ENCODE measurements around the gene ADGRL3. TPM values are rescaled to one million over a fixed set of nuclear protein-coding genes. Genes with fewer than 3 reads are reported as not detected.

Gene ADGRL3
- total and polyA plus RNA-seq, 5 donors from 2014 or later: not detected

- Histone ChIP-seq H3K27ac (ENCODE audit: insufficient read depth, low read length, poor library complexity, severe bottlenecking) (no peak overlapping the region), H3K9me3 (ENCODE audit: control insufficient read depth in 2 of 2, low read length in 2 of 2) (no peaks in the 10 kb centered on the region), H3K27me3 (ENCODE audit: control insufficient read depth, insufficient read depth, low read length) (no peaks in the 10 kb centered on the region), H3K4me3 (ENCODE audit: low read depth, low read length) (no peak overlapping the region), H3K4me1 (ENCODE audit: control insufficient read depth, insufficient read depth, low read length, poor library complexity, severe bottlenecking) (no peaks in the 10 kb centered on the region), H3K36me3 (ENCODE audit: control insufficient read depth, insufficient read depth, low read length) (no peaks in the 10 kb centered on the region)
- Mint-ChIP-seq H3K9me3 (peaks cover 0 to 19% (median 6%) of the 10 kb centered on the region in 7 donors), H3K27me3 (no peaks in the 10 kb centered on the region), H3K4me1 (no peaks in the 10 kb centered on the region), H3K27ac (no peak overlapping the region), H3K36me3 (no peaks in the 10 kb centered on the region), H3K4me3 (no peak overlapping the region)
- ATAC-seq (ENCODE audit: low read depth in 2 of 2) (no peak), DNase-seq (no peak)
Measured at GRCh38 chr4:62028745-62029144, 828.6 kb downstream of the ADGRL3 start.

GRCh38 chr4:62030958-62031357 lies 830.8 kb downstream of the ADGRL3 start:
- Histone ChIP-seq H3K27me3 (ENCODE audit: control insufficient read depth, insufficient read depth, low read length) (no peaks in the 10 kb centered on the region), H3K27ac (ENCODE audit: insufficient read depth, low read length, poor library complexity, severe bottlenecking) (no peak overlapping the region), H3K4me3 (ENCODE audit: low read depth, low read length) (no peak overlapping the region), H3K36me3 (ENCODE audit: control insufficient read depth, insufficient read depth, low read length) (no peaks in the 10 kb centered on the region), H3K9me3 (ENCODE audit: control insufficient read depth in 2 of 2, low read length in 2 of 2) (no peaks in the 10 kb centered on the region), H3K4me1 (ENCODE audit: control insufficient read depth, insufficient read depth, low read length, poor library complexity, severe bottlenecking) (no peaks in the 10 kb centered on the region)
- Mint-ChIP-seq H3K27me3 (no peaks in the 10 kb centered on the region), H3K27ac (no peak overlapping the region), H3K4me1 (no peaks in the 10 kb centered on the region), H3K4me3 (no peak overlapping the region), H3K9me3 (peaks cover 0 to 17% (median 7%) of the 10 kb centered on the region in 7 donors), H3K36me3 (no peaks in the 10 kb centered on the region)
- DNase-seq: no peak
- no peak for ATAC-seq (ENCODE audit: low read depth in 2 of 2)

- Histone ChIP-seq H3K27me3 (ENCODE audit: control insufficient read depth, insufficient read depth, low read length) (no peaks in the 10 kb centered on the region), H3K4me1 (ENCODE audit: control insufficient read depth, insufficient read depth, low read length, poor library complexity, severe bottlenecking) (no peaks in the 10 kb centered on the region), H3K9me3 (ENCODE audit: control insufficient read depth in 2 of 2, low read length in 2 of 2) (no peaks in the 10 kb centered on the region), H3K36me3 (ENCODE audit: control insufficient read depth, insufficient read depth, low read length) (no peaks in the 10 kb centered on the region), H3K4me3 (ENCODE audit: low read depth, low read length) (no peak overlapping the region), H3K27ac (ENCODE audit: insufficient read depth, low read length, poor library complexity, severe bottlenecking) (no peak overlapping the region)
- Mint-ChIP-seq H3K4me3 (no peak overlapping the region), H3K36me3 (no peaks in the 10 kb centered on the region), H3K27me3 (no peaks in the 10 kb centered on the region), H3K27ac (no peak overlapping the region), H3K9me3 (peaks cover 0 to 12% (median 6%) of the 10 kb centered on the region in 7 donors), H3K4me1 (no peaks in the 10 kb centered on the region)
- DNase-seq: no peak
- no peak for ATAC-seq (ENCODE audit: low read depth in 2 of 2)
Measured at GRCh38 chr4:62037571-62037970, 837.4 kb downstream of the ADGRL3 start.

- H3K36me3 ChIP-seq (ENCODE audit: control insufficient read depth, insufficient read depth, low read length): no peaks in the 10 kb centered on the region
- H3K27ac ChIP-seq (ENCODE audit: insufficient read depth, low read length, poor library complexity, severe bottlenecking): no peak overlapping the region
- Mint-ChIP-seq H3K36me3 (no peaks in the 10 kb centered on the region), H3K4me3 (no peak overlapping the region), H3K9me3 (peaks cover 0 to 5% (median 2%) of the 10 kb centered on the region in 7 donors), H3K4me1 (no peaks in the 10 kb centered on the region), H3K27ac (no peak overlapping the region), H3K27me3 (no peaks in the 10 kb centered on the region)
- no peaks in the 10 kb centered on the region for H3K27me3 ChIP-seq (ENCODE audit: control insufficient read depth, insufficient read depth, low read length)
- no peaks in the 10 kb centered on the region for H3K4me1 ChIP-seq (ENCODE audit: control insufficient read depth, insufficient read depth, low read length, poor library complexity, severe bottlenecking)
- no peak overlapping the region for H3K4me3 ChIP-seq (ENCODE audit: low read depth, low read length)
- H3K9me3 ChIP-seq (ENCODE audit: control insufficient read depth in 2 of 2, low read length in 2 of 2): no peaks in the 10 kb centered on the region
- DNase-seq: no peak
- ATAC-seq (ENCODE audit: low read depth in 2 of 2): no peak
Measured at GRCh38 chr4:62051332-62051731, 851.2 kb downstream of the ADGRL3 start.

GRCh38 chr4:62053974-62054373 lies 853.8 kb downstream of the ADGRL3 start:
- Histone ChIP-seq H3K4me1 (ENCODE audit: control insufficient read depth, insufficient read depth, low read length, poor library complexity, severe bottlenecking) (no peaks in the 10 kb centered on the region), H3K27me3 (ENCODE audit: control insufficient read depth, insufficient read depth, low read length) (no peaks in the 10 kb centered on the region), H3K27ac (ENCODE audit: insufficient read depth, low read length, poor library complexity, severe bottlenecking) (no peak overlapping the region), H3K9me3 (ENCODE audit: control insufficient read depth in 2 of 2, low read length in 2 of 2) (no peaks in the 10 kb centered on the region), H3K4me3 (ENCODE audit: low read depth, low read length) (no peak overlapping the region), H3K36me3 (ENCODE audit: control insufficient read depth, insufficient read depth, low read length) (no peaks in the 10 kb centered on the region)
- ATAC-seq (ENCODE audit: low read depth in 2 of 2) (no peak), DNase-seq (no peak)
- H3K9me3 Mint-ChIP-seq: peaks cover 0 to 6% (median 2%) of the 10 kb centered on the region in 7 donors
- H3K4me1 Mint-ChIP-seq: no peaks in the 10 kb centered on the region
- no peak overlapping the region for H3K4me3 Mint-ChIP-seq
- H3K36me3 Mint-ChIP-seq: no peaks in the 10 kb centered on the region
- H3K27me3 Mint-ChIP-seq: no peaks in the 10 kb centered on the region
- no peak overlapping the region for H3K27ac Mint-ChIP-seq

GRCh38 chr4:62057031-62057430 lies 856.9 kb downstream of the ADGRL3 start:
- no peak overlapping the region for H3K27ac Mint-ChIP-seq
- Histone ChIP-seq H3K27ac (ENCODE audit: insufficient read depth, low read length, poor library complexity, severe bottlenecking) (no peak overlapping the region), H3K4me3 (ENCODE audit: low read depth, low read length) (no peak overlapping the region), H3K36me3 (ENCODE audit: control insufficient read depth, insufficient read depth, low read length) (no peaks in the 10 kb centered on the region), H3K27me3 (ENCODE audit: control insufficient read depth, insufficient read depth, low read length) (no peaks in the 10 kb centered on the region), H3K4me1 (ENCODE audit: control insufficient read depth, insufficient read depth, low read length, poor library complexity, severe bottlenecking) (no peaks in the 10 kb centered on the region), H3K9me3 (ENCODE audit: control insufficient read depth in 2 of 2, low read length in 2 of 2) (peaks cover 0 to 3% of the 10 kb centered on the region in 2 experiments)
- no peaks in the 10 kb centered on the region for H3K27me3 Mint-ChIP-seq
- DNase-seq: no peak
- no peak overlapping the region for H3K4me3 Mint-ChIP-seq
- peaks cover 0 to 13% (median 6%) of the 10 kb centered on the region in 7 donors for H3K9me3 Mint-ChIP-seq
- H3K4me1 Mint-ChIP-seq: no peaks in the 10 kb centered on the region
- ATAC-seq (ENCODE audit: low read depth in 2 of 2): no peak
- no peaks in the 10 kb centered on the region for H3K36me3 Mint-ChIP-seq

- ATAC-seq (ENCODE audit: low read depth in 2 of 2): no peak
- no peaks in the 10 kb centered on the region for H3K36me3 ChIP-seq (ENCODE audit: control insufficient read depth, insufficient read depth, low read length)
- Mint-ChIP-seq H3K36me3 (no peaks in the 10 kb centered on the region), H3K4me1 (no peaks in the 10 kb centered on the region), H3K27ac (no peak overlapping the region), H3K9me3 (peaks cover 0 to 16% (median 6%) of the 10 kb centered on the region in 7 donors), H3K27me3 (no peaks in the 10 kb centered on the region), H3K4me3 (no peak overlapping the region)
- H3K27ac ChIP-seq (ENCODE audit: insufficient read depth, low read length, poor library complexity, severe bottlenecking): no peak overlapping the region
- H3K4me1 ChIP-seq (ENCODE audit: control insufficient read depth, insufficient read depth, low read length, poor library complexity, severe bottlenecking): no peaks in the 10 kb centered on the region
- peaks cover 0 to 3% of the 10 kb centered on the region in 2 experiments for H3K9me3 ChIP-seq (ENCODE audit: control insufficient read depth in 2 of 2, low read length in 2 of 2)
- DNase-seq: no peak
- H3K4me3 ChIP-seq (ENCODE audit: low read depth, low read length): no peak overlapping the region
- no peaks in the 10 kb centered on the region for H3K27me3 ChIP-seq (ENCODE audit: control insufficient read depth, insufficient read depth, low read length)
Measured at GRCh38 chr4:62058571-62058970, 858.4 kb downstream of the ADGRL3 start.

GRCh38 chr4:62070291-62070852 lies 870.2 kb downstream of the ADGRL3 start:
- H3K36me3 Mint-ChIP-seq: no peaks in the 10 kb centered on the region
- H3K9me3 Mint-ChIP-seq: peaks cover 1 to 17% (median 4%) of the 10 kb centered on the region in 7 donors
- DNase-seq (no peak), ATAC-seq (ENCODE audit: low read depth in 2 of 2) (no peak)
- no peaks in the 10 kb centered on the region for H3K4me1 Mint-ChIP-seq
- H3K36me3 ChIP-seq (ENCODE audit: control insufficient read depth, insufficient read depth, low read length): no peaks in the 10 kb centered on the region
- peaks cover 0 to 2% of the 10 kb centered on the region in 2 experiments for H3K9me3 ChIP-seq (ENCODE audit: control insufficient read depth in 2 of 2, low read length in 2 of 2)
- no peaks in the 10 kb centered on the region for H3K4me1 ChIP-seq (ENCODE audit: control insufficient read depth, insufficient read depth, low read length, poor library complexity, severe bottlenecking)
- H3K27ac Mint-ChIP-seq: no peak overlapping the region
- H3K4me3 ChIP-seq (ENCODE audit: low read depth, low read length): no peak overlapping the region
- no peak overlapping the region for H3K4me3 Mint-ChIP-seq
- H3K27me3 ChIP-seq (ENCODE audit: control insufficient read depth, insufficient read depth, low read length): no peaks in the 10 kb centered on the region
- no peaks in the 10 kb centered on the region for H3K27me3 Mint-ChIP-seq
- no peak overlapping the region for H3K27ac ChIP-seq (ENCODE audit: insufficient read depth, low read length, poor library complexity, severe bottlenecking)
